Activated CD4-positive, alpha-beta memory T cell treated with anti-CD3 and anti-CD28 coated beads for 36 hours (primary cell): ENCODE measurements around the gene CAMTA1. TPM values are rescaled to one million over a fixed set of nuclear protein-coding genes. Genes with fewer than 3 reads are reported as not detected.

Experiments used
- CTCF ChIA-PET: fragments of 350-600 bp; sonication (Branson Sonifier 250); formaldehyde crosslinking; loops from one replicate; lab custom pipeline; 2021; ENCODE audit warnings: antibody characterized with exemption, inconsistent platforms; lab: Charles Lee
- POLR2A ChIA-PET: fragments of 350-600 bp; sonication (Branson Sonifier 250); formaldehyde crosslinking; loops from one replicate; lab custom pipeline; 2021; ENCODE audit warnings: antibody characterized with exemption; lab: Charles Lee
- DNase-seq: peaks from one replicate; pipeline ENCODE4 v3.0.0-alpha.2; 2020
- H3K27ac Mint-ChIP-seq: one replicate; pipeline ENCODE4 v1.8.0; 2021; ENCODE audit warnings: mixed read lengths
- H3K27me3 Mint-ChIP-seq: one replicate; pipeline ENCODE4 v1.8.0; 2021; ENCODE audit warnings: mixed read lengths
- H3K36me3 Mint-ChIP-seq: one replicate; pipeline ENCODE4 v1.8.0; 2021; ENCODE audit warnings: mixed read lengths
- H3K4me1 Mint-ChIP-seq: one replicate; pipeline ENCODE4 v1.8.0; 2021; ENCODE audit warnings: low read depth, mixed read lengths
- H3K4me3 Mint-ChIP-seq: one replicate; pipeline ENCODE4 v1.8.0; 2021; ENCODE audit warnings: mild to moderate bottlenecking, mixed read lengths
- H3K9me3 Mint-ChIP-seq: one replicate; pipeline ENCODE4 v1.8.0; 2021; ENCODE audit warnings: mixed read lengths
- intact Hi-C: fragments of 100-400 bp; cut with micrococcal nuclease; formaldehyde crosslinking; loops from one replicate; pipeline ENCODE4 v1.15.1; 2023
- total RNA-seq, 2 experiments: library from RNA; stranded (reverse); gene quantifications; one replicate each; pipeline ENCODE4 v1.2.3, GENCODE V29; 2021

The CAMTA1 gene
- total RNA-seq, 2 experiments from 2014 or later: 64.7 to 68.9 TPM

DNA sequence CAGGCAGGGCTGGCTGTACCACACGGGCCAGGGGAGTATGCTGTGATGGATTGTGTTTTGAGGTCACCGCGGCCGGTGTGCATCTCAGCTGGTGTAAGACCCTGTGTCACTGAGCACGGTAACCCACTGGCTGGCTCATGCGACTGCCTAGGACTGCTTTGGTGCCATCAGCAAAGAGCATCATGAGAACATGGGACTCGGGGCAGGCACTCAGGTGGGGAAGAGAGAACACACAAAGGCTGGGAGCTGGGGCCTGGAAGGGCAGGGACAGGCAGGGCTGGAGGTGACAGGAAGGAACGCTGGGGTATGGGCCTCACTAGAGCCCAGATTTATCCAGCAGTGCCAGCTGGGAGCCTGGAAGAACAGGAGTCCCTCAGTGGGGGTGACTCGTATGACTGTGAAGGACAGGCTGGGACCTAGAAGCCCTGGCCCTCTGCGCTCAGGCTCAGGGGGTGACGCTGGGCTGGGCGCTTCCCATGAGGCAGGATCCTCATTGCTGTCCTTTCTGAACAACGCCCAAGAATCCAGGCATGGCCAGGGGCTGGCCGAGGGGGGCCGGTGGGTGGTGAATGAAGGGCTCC lies 775.4 kb downstream of the CAMTA1 start:
- H3K9me3 Mint-ChIP-seq: no peaks in the 10 kb centered on the region
- no peak for DNase-seq

DNA sequence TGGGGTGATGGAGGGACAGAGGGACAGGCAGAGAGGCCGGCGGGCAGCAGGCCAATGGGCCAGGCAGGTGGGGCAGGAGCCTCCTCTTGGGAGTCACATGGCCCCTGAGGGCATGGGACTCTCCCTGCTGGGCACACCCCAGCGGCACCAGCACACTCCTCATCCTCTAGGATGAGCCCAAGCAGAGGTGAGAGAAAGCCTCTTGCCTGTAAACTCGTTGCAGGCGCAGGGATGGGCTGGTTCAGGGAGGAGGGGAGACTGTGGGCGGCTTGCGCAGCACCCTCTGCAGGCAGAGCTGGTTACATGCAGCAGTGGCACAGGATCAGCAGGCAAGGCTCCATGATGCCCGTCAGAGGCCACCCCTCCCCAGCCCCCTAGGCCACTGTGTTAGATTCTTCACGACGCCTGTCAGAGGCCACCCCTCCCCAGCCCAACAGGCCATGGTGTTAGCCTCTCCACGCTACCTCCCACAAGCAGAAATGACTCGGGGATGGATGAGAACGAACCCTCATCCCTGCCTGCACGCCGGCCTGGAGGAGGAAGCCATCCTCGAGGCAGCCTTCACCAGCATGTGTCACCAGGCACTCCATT lies 776.2 kb downstream of the CAMTA1 start:
- ChIA-PET POLR2A (no interaction called here), CTCF (interaction anchor here (0.6 kb wide), 1 partner anchor 127 kb away, joined by 3 read pairs; no protein-coding TSS in a partner anchor)
- H3K9me3 Mint-ChIP-seq: no peaks in the 10 kb centered on the region
- no peak overlapping the region for H3K27ac Mint-ChIP-seq
- intact Hi-C loops: no loop called here
- no peaks in the 10 kb centered on the region for H3K4me1 Mint-ChIP-seq
- no peaks in the 10 kb centered on the region for H3K36me3 Mint-ChIP-seq
- H3K4me3 Mint-ChIP-seq: no peak overlapping the region
- peak; percentile 42 for DNase-seq
- peaks cover 3% of the 10 kb centered on the region for H3K27me3 Mint-ChIP-seq

More for the DNA sequence above, 775.4 kb downstream of the CAMTA1 start:
- Mint-ChIP-seq H3K36me3 (no peaks in the 10 kb centered on the region), H3K4me1 (no peaks in the 10 kb centered on the region), H3K27ac (no peak overlapping the region), H3K27me3 (peaks cover 8% of the 10 kb centered on the region), H3K4me3 (no peak overlapping the region)
- intact Hi-C loops: no loop called here
- POLR2A ChIA-PET: no interaction called here
- CTCF ChIA-PET: no interaction called here

DNA sequence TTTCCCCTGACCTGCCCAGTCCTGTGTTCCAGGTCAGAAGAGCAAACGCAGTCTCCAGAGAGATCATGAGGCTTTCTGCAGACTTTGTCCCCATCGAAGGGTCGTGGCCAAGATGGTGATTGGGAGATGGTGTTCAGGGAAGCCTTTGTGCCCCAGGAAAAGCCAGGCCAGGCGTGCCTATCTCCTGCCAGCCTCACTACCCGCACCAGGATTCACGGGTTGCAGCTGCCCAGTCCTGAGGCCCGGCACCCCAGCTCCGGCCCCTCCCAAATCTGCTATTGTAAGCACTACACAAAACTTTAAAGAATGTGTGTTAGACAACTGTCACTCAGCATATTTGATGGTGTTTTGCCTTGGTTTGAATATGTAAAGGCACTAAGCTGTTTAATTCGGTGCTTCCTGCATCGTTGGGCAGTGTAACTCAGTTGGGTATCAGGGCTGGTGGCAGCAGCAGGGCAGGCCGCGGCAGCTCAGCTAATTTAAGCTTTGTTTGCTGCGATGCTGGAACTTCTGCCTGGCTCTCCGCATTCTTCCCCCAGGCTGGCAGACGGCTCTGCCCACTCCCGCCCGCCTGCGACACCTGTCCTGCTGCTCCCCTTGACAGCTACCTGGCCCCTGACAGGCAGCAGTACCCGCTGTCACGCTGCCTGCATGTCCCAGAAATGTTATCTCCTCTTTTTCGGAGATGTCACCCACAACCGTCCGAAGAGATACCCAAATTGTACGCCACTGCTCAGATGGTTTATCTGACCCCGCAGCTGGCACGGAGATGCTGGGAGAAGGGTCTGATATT lies 776.9 kb downstream of the CAMTA1 start:
- no peaks in the 10 kb centered on the region for H3K4me1 Mint-ChIP-seq
- no peak overlapping the region for H3K27ac Mint-ChIP-seq
- ChIA-PET CTCF (interaction anchor here (0.6 kb wide), 1 partner anchor 128 kb away, joined by 3 read pairs; no protein-coding TSS in a partner anchor), POLR2A (no interaction called here)
- H3K36me3 Mint-ChIP-seq: no peaks in the 10 kb centered on the region
- no peak overlapping the region for H3K4me3 Mint-ChIP-seq
- intact Hi-C loops: no loop called here
- H3K9me3 Mint-ChIP-seq: no peaks in the 10 kb centered on the region
- peaks cover 2% of the 10 kb centered on the region for H3K27me3 Mint-ChIP-seq
- DNase-seq: no peak

DNA sequence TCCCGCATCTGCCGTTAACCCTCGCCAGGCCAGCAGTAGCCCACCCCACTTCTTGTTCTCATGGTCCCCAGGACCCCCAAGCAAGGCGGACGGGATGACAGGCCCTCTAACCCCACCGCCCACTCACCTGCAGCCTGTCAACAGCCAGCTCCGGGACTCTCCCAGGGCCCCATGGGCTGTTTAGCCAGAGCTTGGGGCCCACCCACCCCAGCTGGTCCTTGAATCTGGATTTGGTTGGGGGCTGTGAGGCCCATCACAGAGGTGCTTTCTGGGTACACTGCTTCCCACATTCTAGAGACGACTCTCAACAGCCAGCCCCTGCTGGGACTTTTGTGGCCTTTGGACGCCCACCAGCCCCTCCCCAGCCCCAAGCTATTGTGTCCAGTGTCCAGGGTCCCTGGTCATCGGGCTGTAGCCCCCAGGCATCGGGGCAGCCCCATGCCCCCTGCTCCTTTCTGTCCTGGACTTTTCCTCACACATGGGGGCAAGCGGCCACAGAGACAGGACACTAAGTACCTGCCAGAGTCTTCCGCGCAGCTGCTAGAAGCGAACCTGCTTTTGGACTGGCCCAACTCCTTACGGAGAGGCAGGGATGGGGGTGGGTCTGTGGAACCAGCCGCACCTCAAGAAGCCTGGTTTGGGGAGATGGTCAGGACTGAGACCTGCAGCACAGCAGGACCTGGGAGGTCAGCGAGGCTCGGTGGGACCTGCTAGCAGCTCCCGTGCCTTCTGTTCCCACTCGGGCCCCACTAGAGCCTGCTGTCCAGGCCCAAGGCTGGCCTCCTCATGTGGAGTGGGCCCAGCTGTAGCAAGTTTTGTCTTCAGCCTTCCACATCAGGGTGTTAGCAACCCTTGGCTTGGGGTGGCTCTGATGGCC lies 777.7 kb downstream of the CAMTA1 start:
- no peaks in the 10 kb centered on the region for H3K4me1 Mint-ChIP-seq
- ChIA-PET POLR2A (no interaction called here), CTCF (no interaction called here)
- no peaks in the 10 kb centered on the region for H3K36me3 Mint-ChIP-seq
- peaks cover 2% of the 10 kb centered on the region for H3K27me3 Mint-ChIP-seq
- no peaks in the 10 kb centered on the region for H3K9me3 Mint-ChIP-seq
- H3K27ac Mint-ChIP-seq: no peak overlapping the region
- intact Hi-C loops: no loop called here
- DNase-seq: no peak
- H3K4me3 Mint-ChIP-seq: no peak overlapping the region

DNA sequence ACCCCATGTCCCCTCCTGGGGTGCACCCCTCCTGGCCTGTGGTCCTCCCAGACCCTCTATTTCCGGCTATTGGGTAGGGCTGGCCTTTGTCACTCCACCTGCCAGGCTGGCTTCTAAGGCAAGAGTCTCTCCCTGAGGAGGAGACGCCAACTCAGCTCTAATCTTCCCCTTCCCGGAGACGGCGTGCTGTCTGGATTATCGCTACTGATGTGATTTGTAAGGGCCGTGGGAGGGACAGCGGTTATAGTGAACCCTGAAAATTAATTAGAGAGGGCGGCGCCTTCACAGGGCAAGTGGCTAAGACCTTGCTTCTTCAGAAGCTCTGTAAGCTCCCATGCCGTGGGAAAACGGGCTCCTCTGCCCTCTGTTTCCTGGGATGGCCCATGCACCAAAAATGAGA lies 778.9 kb downstream of the CAMTA1 start:
- Mint-ChIP-seq H3K4me3 (no peak overlapping the region), H3K36me3 (no peaks in the 10 kb centered on the region), H3K27me3 (peaks cover 2% of the 10 kb centered on the region), H3K27ac (no peak overlapping the region), H3K4me1 (no peaks in the 10 kb centered on the region), H3K9me3 (no peaks in the 10 kb centered on the region)
- intact Hi-C loops: no loop called here
- DNase-seq: no peak
- ChIA-PET CTCF (interaction anchor here (0.6 kb wide), 1 partner anchor 119 kb away, joined by 3 read pairs; no protein-coding TSS in a partner anchor), POLR2A (no interaction called here)

DNA sequence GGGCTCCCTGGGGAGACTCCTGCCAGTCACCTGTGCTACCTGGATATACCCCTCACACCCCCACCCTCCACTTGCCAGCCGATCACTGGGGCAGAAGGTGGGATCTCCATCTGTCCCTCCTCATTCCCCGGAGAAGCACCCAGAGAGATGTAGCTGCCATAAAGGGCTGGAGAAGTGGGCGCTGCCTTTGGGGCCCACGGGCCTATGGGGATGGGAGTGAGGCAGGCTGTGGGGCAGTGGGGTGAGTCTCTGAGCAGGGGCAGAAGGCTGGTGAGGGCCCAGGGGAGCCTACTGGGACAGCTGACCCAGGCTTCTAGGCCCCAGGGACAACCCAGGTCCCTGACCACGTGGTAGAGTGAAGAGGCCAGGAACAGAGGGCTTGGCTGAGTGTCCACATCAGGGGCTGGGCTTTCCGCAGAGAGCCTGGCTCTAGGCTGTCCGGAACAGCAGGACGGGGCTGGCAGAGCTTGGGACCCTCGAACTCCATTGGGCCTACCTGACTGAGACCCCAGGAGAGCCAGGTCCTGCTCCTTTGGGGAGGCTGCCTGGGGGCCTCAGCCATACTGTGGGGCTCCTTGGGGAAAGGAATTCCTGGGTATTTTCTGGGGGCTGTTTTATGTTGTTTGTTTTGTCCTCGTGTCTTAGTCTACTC lies 780.0 kb downstream of the CAMTA1 start:
- H3K27ac Mint-ChIP-seq: no peak overlapping the region
- no peaks in the 10 kb centered on the region for H3K36me3 Mint-ChIP-seq
- intact Hi-C loops: no loop called here

DNA sequence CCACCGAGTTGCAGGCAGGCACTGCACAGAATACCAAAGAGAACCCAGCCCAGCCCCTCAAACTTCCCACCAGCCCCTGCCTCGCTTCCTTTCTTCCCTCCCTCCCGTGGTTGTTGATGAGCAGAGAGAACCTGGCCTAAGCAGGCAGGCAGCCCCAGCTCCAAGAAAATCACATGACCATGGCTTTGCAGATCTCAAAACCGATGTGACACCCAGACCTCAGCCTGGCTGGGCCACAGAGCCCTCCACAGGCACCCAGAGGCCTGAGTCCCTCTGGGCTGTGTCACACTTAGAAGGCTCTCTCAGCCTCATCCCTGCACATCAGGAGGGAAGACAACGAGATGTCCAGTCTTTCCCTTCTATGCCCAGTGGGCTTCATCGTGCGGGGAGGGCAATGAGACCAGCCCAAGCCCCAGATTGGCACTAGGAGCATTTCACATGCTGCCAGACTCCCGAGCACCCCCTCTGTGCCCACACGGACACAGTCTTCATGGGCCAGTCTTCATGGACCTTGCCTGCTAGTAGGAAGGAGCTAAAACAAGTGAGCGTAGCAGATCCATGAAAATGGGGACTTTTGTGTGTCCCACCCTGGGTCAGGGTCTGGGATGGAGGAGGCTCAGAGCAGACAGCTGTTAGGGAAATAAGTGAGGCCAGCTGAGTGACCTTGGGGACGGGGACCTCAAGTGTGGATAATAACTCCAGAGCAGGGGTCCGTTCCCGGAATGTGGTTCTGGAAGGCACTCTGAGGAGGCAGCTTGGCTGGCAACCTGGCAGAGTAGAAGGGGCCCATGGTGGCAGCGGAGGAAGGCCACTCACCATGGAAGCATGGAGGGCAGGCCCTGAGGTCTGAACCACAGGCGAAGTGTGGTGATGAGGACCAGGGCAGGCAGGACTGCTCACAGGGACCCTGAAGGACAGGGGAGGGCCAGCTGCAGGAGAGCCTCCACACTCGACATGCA lies 781.4 kb downstream of the CAMTA1 start:
- POLR2A ChIA-PET: no interaction called here
- H3K36me3 Mint-ChIP-seq: no peaks in the 10 kb centered on the region
- CTCF ChIA-PET: no interaction called here
- H3K4me1 Mint-ChIP-seq: no peaks in the 10 kb centered on the region
- no peak overlapping the region for H3K27ac Mint-ChIP-seq
- H3K9me3 Mint-ChIP-seq: no peaks in the 10 kb centered on the region
- no peak overlapping the region for H3K4me3 Mint-ChIP-seq
- H3K27me3 Mint-ChIP-seq: no peaks in the 10 kb centered on the region
- DNase-seq: no peak
- intact Hi-C loops: no loop called here

More for the DNA sequence above, 780.0 kb downstream of the CAMTA1 start:
- peaks cover 2% of the 10 kb centered on the region for H3K27me3 Mint-ChIP-seq
- CTCF ChIA-PET: no interaction called here
- no peak overlapping the region for H3K4me3 Mint-ChIP-seq
- POLR2A ChIA-PET: no interaction called here
- no peak for DNase-seq
- no peaks in the 10 kb centered on the region for H3K4me1 Mint-ChIP-seq
- no peaks in the 10 kb centered on the region for H3K9me3 Mint-ChIP-seq

DNA sequence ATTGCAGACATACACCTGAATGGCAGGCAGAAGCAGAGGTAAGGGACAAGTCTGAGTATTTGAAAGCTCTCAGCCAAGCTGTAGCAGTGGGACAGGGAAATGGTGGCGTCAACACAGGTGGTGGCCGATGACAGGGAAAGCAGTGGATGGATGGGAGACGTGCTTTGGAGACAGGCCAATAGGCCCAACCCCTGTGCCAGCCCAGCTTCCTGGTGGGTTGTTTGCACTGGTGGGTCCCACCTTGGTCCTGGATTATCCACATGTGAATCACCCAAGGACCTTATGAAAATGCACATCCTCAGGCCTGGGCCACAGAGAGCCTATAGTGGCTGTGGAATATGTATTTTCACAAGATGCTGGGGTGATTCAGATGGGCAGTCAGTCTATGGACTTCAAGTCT lies 782.1 kb downstream of the CAMTA1 start:
- no peaks in the 10 kb centered on the region for H3K36me3 Mint-ChIP-seq
- CTCF ChIA-PET: no interaction called here
- POLR2A ChIA-PET: no interaction called here
- DNase-seq: no peak
- H3K4me1 Mint-ChIP-seq: no peaks in the 10 kb centered on the region
- no peak overlapping the region for H3K4me3 Mint-ChIP-seq
- intact Hi-C loops: no loop called here
- H3K27ac Mint-ChIP-seq: no peak overlapping the region
- no peaks in the 10 kb centered on the region for H3K27me3 Mint-ChIP-seq
- no peaks in the 10 kb centered on the region for H3K9me3 Mint-ChIP-seq

DNA sequence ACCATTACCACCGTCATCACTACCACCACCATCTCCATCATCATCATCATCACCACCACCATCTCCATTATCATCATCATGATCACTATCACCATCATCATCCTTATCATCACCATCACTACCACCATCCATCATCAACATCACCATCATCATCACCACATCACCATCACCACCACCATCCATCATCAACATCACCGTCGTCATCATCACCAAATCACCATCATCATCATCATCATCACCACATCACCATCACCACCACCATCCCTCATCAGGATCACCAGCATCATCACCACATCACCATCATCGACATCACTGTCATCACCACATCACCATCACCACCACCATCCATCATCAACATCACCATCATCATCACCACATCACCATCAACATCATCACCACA lies 782.8 kb downstream of the CAMTA1 start:
- Mint-ChIP-seq H3K9me3 (no peaks in the 10 kb centered on the region), H3K4me1 (no peaks in the 10 kb centered on the region), H3K27ac (no peak overlapping the region), H3K36me3 (no peaks in the 10 kb centered on the region), H3K4me3 (no peak overlapping the region), H3K27me3 (no peaks in the 10 kb centered on the region)
- intact Hi-C loops: no loop called here
- CTCF ChIA-PET: no interaction called here
- POLR2A ChIA-PET: no interaction called here
- DNase-seq: no peak

DNA sequence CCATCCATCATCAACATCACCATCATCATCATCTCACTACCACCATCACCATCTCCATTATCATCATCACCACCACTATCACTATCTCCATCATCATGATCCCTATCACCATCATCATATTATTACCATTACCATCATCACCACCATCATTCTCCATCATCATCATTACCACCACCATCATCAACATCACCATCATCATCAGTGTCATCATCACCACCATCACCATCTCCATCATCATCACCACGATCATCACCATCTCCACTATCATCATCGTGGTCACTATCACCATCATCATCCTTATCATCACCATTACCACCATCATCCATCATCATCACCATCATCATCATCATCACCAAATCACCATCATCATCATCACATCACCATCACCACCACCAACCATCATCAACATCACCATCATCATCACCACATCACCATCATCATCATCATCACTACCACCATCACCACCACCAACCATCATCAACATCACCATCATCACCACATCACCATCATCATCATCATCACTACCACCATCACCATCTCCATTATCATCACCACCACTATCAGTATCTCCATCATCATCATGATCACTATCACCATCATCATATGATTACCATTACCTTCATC lies 783.8 kb downstream of the CAMTA1 start:
- CTCF ChIA-PET: no interaction called here
- Mint-ChIP-seq H3K27me3 (no peaks in the 10 kb centered on the region), H3K27ac (no peak overlapping the region), H3K4me1 (no peaks in the 10 kb centered on the region), H3K9me3 (no peaks in the 10 kb centered on the region), H3K4me3 (no peak overlapping the region), H3K36me3 (no peaks in the 10 kb centered on the region)
- intact Hi-C loops: no loop called here
- POLR2A ChIA-PET: no interaction called here
- DNase-seq: no peak
